ENCODE results near the gene SNX27.

GRCh38 chr1:151707541-151708065 is 95.8 kb downstream of the SNX27 start:
- TF ChIP-seq CTCF (IDR thresholded peaks at IDR 0.05), result no peak
- no peak for TF ChIP-seq EZH2 (IDR thresholded peaks at IDR 0.05; ENCODE audit: borderline replicate concordance, insufficient read depth, low read depth, low read length, poor library complexity, severe bottlenecking)

All from B cell (primary cell).